GM21390 (cell line): ENCODE data around the gene SPINT2.

Source experiments
- ATAC-seq: cut with Tn5 transposase; IDR thresholded peaks from one replicate; pipeline ENCODE4 v1.9.1; 2021; ENCODE audit not compliant: unreplicated experiment

The SPINT2 gene

GRCh38 chr19:38267761-38268483 lies 3.5 kb downstream of the SPINT2 start:
- no peak for ATAC-seq

GRCh38 chr19:38268539-38268938 lies 4.2 kb downstream of the SPINT2 start:
- no peak for ATAC-seq

- ATAC-seq = no peak
These were observed 6.3 kb downstream of the SPINT2 start for GRCh38 chr19:38270587-38271167.

GRCh38 chr19:38273499-38273898 lies 9.1 kb downstream of the SPINT2 start:
- ATAC-seq = no peak

- no peak for ATAC-seq
These were observed 10.4 kb downstream of the SPINT2 start for GRCh38 chr19:38274739-38275138.

GRCh38 chr19:38276942-38277517 lies 12.7 kb downstream of the SPINT2 start:
- ATAC-seq = no peak

GRCh38 chr19:38277549-38277948 lies 13.2 kb downstream of the SPINT2 start:
- ATAC-seq = no peak

- ATAC-seq = no peak
These were observed 13.8 kb downstream of the SPINT2 start for GRCh38 chr19:38277969-38278680.

GRCh38 chr19:38278751-38279150 lies 14.4 kb downstream of the SPINT2 start:
- no peak for ATAC-seq

- ATAC-seq = no peak
These were observed 15.9 kb downstream of the SPINT2 start for GRCh38 chr19:38280030-38280921.

GRCh38 chr19:38281811-38282566 lies 17.6 kb downstream of the SPINT2 start:
- no peak for ATAC-seq

- ATAC-seq = no peak
These were observed 18.9 kb downstream of the SPINT2 start for GRCh38 chr19:38283271-38283670.

GRCh38 chr19:38284422-38284821 lies 20.0 kb downstream of the SPINT2 start:
- ATAC-seq = no peak

GRCh38 chr19:38285567-38285966 lies 21.2 kb downstream of the SPINT2 start:
- no peak for ATAC-seq

- no peak for ATAC-seq
These were observed 23.2 kb downstream of the SPINT2 start for GRCh38 chr19:38287604-38288003.

GRCh38 chr19:38288123-38288855 lies 23.9 kb downstream of the SPINT2 start:
- ATAC-seq = no peak

GRCh38 chr19:38289955-38290354 lies 25.6 kb downstream of the SPINT2 start:
- ATAC-seq = no peak

- no peak for ATAC-seq
These were observed 26.3 kb downstream of the SPINT2 start for GRCh38 chr19:38290631-38291147.

GRCh38 chr19:38291855-38292254 lies 27.5 kb downstream of the SPINT2 start:
- ATAC-seq = no peak
